ENCODE measurements around the gene TCTA.

The TCTA gene

GRCh38 chr3:49411968-49412631, at the start of gene TCTA, which contains the start of gene RHOA:
Gene TCTA, plus strand, starts transcription at chr3:49412423. Its CDS starts 4 bp downstream, at chr3:49412427.
Gene RHOA, minus strand, starts transcription at chr3:49411976. Its CDS starts 36,387 bp downstream, at chr3:49375589.
- H3K4me3 ChIP-seq (ENCODE audit: low read depth, low read length): peak within 1 kb of the TSS; percentile 68
- no peak for TF ChIP-seq CTCF (IDR thresholded peaks at IDR 0.05; ENCODE audit: low read depth, low read length)

- TF ChIP-seq CTCF (IDR thresholded peaks at IDR 0.05; ENCODE audit: low read depth, low read length): no peak
- H3K4me3 ChIP-seq (ENCODE audit: low read depth, low read length): no peak overlapping the region
Measured at GRCh38 chr3:49362561-49362960, 49.7 kb upstream of the TCTA start.

- TF ChIP-seq CTCF (IDR thresholded peaks at IDR 0.05; ENCODE audit: low read depth, low read length): no peak
- no peak overlapping the region for H3K4me3 ChIP-seq (ENCODE audit: low read depth, low read length)
Measured at GRCh38 chr3:49370585-49371290, 41.5 kb upstream of the TCTA start.

GRCh38 chr3:49371946-49372345, 40.3 kb upstream of the TCTA start:
- TF ChIP-seq CTCF (IDR thresholded peaks at IDR 0.05; ENCODE audit: low read depth, low read length): no peak

GRCh38 chr3:49377483-49377882, 34.7 kb upstream of the TCTA start:
- no peak for TF ChIP-seq CTCF (IDR thresholded peaks at IDR 0.05; ENCODE audit: low read depth, low read length)
- H3K4me3 ChIP-seq (ENCODE audit: low read depth, low read length): no peak overlapping the region

More at GRCh38 chr3:49371946-49372345, 40.3 kb upstream of the TCTA start:
- no peak overlapping the region for H3K4me3 ChIP-seq (ENCODE audit: low read depth, low read length)

- no peak for TF ChIP-seq CTCF (IDR thresholded peaks at IDR 0.05; ENCODE audit: low read depth, low read length)
- no peak overlapping the region for H3K4me3 ChIP-seq (ENCODE audit: low read depth, low read length)
Measured at GRCh38 chr3:49378249-49378895, 33.9 kb upstream of the TCTA start.

GRCh38 chr3:49383387-49383786, 28.8 kb upstream of the TCTA start:
- TF ChIP-seq CTCF (IDR thresholded peaks at IDR 0.05; ENCODE audit: low read depth, low read length): no peak
- H3K4me3 ChIP-seq (ENCODE audit: low read depth, low read length): no peak overlapping the region
